Measurements from ENCODE around the gene DYNC1H1.

- TF ChIP-seq CTCF (IDR thresholded peaks at IDR 0.05; ENCODE audit: insufficient read depth, low read depth, low read length) (no peak), EZH2 (IDR thresholded peaks at IDR 0.05; ENCODE audit: insufficient read depth, low read length) (no peak)
Measured at GRCh38 chr14:101937926-101938767, 26.2 kb upstream of the DYNC1H1 start.

All from astrocyte (in vitro differentiated cells and primary cell).